GM21367 (cell line): ENCODE measurements around the gene ASTN2.
"Not testable (repeated sequence)": the region's sequence is repeated elsewhere in the genome, so short reads cannot be mapped to it uniquely, and the experiment has no call there.

Experiments used
- ATAC-seq: cut with Tn5 transposase; IDR thresholded peaks from one replicate; pipeline ENCODE4 v1.9.1; 2021; ENCODE audit not compliant: unreplicated experiment

Gene ASTN2

GRCh38 chr9:116838468-116838867 lies 576.4 kb downstream of the ASTN2 start:
- not testable (repeated sequence) for ATAC-seq

DNA sequence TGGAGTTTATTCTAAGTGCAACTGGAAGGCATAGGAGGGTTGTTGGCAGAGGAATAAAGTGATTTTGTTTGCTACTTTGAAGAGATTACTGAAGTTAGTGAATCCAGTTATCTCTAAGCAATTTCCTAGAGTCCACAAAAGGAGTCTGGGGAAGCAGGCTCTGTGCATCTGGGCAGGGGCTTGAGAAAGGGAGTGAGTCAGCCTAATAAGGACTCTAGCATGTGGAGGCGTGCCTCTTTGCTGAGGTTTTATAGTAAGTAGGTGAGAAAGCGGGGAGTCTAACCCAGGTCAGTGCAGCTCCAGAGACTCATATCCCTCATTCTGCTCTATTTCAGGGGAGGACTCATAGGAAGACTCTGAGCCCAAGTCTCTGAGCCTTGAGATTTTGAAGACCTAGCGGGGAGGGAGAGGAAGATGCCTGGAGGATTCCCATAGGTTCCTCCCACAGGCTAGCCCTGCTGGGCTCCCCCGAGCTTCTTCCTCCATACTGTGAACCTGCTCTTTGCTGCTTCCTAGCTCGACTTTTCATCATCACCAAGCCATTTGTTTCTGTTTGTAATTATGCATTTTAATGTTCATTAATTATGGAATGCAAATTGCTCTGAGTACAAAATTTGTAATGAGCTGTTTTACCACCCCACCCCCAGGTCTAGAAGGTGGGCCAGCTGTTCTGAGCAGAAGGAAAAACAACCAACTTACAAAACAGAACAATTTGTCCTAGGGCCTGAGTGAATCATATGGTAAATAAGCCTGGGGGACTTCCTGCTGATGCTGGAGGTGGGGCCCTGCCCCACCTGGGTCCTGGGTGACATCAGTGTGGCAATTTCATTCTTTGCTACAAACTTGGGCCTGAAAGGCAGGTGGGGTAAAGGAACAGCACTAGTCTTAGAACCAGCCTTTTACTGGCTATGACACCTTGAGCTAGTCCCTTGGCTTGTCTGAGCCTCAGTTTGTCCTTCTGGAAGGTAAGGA lies 577.6 kb downstream of the ASTN2 start:
- no peak for ATAC-seq

GRCh38 chr9:116830321-116830720 lies 584.5 kb downstream of the ASTN2 start:
- not testable (repeated sequence) for ATAC-seq

GRCh38 chr9:116821633-116822229 lies 593.1 kb downstream of the ASTN2 start:
- no peak for ATAC-seq

GRCh38 chr9:116819116-116819515 lies 595.7 kb downstream of the ASTN2 start:
- ATAC-seq = no peak

DNA sequence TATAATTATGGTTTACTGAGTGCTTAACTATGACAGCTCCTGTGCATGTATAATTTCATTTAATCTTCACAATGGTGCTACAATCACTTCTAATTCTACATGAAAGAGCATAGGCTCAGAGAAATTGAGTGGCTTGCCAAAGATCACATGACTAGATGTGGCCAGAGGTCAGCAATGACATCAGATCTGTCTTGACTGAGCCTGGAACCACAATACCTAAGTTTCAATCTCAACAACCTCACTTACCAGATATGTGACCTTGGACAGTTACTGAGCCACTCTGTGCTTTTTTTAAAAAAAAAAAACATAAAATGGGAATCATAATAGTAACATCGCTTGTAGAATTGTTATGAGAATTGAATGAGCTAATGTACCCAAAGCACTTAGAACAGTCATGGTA lies 597.1 kb downstream of the ASTN2 start:
- no peak for ATAC-seq

GRCh38 chr9:116816484-116816883 lies 598.4 kb downstream of the ASTN2 start:
- no peak for ATAC-seq

DNA sequence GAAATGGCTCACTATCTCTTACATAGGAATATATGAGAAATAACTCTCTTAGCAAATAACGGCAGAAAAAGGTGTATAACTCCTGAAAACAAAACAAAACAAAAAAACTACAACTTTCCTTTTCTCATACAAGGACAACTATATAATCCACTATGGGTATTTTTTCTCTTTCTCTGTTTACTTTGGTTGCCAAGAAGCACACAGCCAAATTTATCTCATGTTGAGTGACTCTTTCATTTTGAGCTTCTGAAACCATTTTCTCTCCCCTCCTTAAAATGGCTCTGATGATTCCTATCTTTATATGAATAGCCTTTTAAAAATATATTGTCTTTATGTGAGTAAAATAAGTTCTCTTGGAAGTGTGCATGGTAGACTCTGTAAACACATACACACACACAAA lies 599.0 kb downstream of the ASTN2 start:
- ATAC-seq = no peak

GRCh38 chr9:116813031-116813300 lies 601.9 kb downstream of the ASTN2 start:
- no peak for ATAC-seq

- no peak for ATAC-seq
These were observed 602.4 kb downstream of the ASTN2 start for GRCh38 chr9:116812231-116813030.

GRCh38 chr9:116809656-116810055 lies 605.2 kb downstream of the ASTN2 start:
- ATAC-seq = no peak

GRCh38 chr9:116806075-116806474 lies 608.8 kb downstream of the ASTN2 start:
- ATAC-seq = no peak

DNA sequence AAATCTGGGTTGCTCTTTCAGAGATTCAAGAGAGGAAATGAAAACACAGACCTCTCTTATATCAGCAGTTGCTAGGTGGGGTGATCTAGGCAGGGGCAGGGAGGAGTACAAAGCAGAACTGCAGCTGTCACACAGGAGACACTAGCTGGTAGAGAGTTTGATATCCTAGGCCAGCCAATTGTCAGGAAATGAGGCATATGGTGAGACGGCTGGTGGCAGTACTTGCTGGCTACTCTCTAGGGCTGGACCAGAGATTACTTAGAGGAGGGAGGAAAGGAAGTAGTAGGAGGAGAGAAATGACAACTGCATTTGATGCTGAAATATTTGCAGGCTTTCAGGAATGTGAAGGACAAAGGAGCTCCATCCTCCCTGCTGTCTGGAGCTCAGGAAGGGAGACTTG lies 614.0 kb downstream of the ASTN2 start:
- no peak for ATAC-seq

DNA sequence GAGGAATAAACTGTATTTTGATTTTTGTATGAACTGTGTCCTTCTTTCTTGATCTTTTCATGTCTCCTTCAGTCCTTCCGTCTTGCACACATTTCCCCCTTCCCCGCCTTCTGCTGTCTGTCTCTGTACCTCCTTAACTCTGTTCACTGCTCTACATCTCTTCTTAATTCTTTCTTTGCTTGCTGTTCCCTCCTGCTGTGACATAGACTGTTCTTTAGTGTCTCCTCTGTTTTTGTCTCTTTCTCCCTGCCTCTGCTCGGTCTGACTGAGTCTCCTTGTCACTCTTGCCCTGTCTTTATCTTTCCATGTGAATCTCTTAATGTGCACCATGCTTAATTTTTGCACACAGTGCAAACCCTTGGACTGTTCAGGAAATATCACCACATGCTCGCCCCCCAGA lies 614.8 kb downstream of the ASTN2 start:
- ATAC-seq = no peak

DNA sequence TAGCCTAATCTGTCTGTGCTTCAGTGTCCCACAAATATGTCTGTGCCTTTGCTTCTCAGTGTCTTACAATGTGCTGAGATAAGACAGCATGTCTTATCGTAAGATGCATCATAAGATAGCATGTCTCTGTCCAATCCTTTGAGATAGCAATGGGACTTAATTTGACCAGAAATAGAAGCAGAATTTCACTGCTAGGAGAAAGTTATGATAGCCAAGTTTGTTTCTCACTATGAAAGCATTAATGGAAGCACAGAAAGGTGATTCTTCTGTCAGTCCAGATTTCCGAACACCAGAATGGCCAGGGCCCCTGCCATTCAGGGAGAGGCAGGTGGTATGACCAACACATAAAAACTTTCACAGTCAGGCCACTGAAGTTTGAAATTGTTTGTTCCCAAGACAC lies 616.3 kb downstream of the ASTN2 start:
- no peak for ATAC-seq

- ATAC-seq = no peak
These were observed 617.6 kb downstream of the ASTN2 start for GRCh38 chr9:116797276-116797675.

- no peak for ATAC-seq
These were observed 618.2 kb downstream of the ASTN2 start for GRCh38 chr9:116796669-116797068.

DNA sequence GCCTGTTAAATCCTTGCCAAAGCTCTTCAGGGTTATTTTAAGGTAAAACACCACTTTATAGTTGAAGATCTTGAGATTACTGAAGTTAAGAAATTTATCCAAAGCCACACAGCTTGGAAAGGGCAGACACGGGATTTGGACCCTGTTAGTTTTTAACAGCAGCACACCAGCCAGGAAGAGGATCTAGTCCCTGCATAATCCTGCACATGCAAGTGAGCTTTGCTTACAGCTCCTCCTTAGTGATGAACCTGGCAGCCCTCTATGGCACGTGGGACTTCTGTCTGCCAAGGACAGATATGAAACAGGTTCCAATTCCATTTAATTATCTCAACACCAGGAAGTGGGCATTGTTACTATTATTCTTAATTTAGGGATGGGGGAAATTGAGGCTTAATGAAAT lies 619.0 kb downstream of the ASTN2 start:
- ATAC-seq = no peak

GRCh38 chr9:116792271-116792670 lies 622.6 kb downstream of the ASTN2 start:
- ATAC-seq = no peak

GRCh38 chr9:116791326-116791725 lies 623.5 kb downstream of the ASTN2 start:
- no peak for ATAC-seq

DNA sequence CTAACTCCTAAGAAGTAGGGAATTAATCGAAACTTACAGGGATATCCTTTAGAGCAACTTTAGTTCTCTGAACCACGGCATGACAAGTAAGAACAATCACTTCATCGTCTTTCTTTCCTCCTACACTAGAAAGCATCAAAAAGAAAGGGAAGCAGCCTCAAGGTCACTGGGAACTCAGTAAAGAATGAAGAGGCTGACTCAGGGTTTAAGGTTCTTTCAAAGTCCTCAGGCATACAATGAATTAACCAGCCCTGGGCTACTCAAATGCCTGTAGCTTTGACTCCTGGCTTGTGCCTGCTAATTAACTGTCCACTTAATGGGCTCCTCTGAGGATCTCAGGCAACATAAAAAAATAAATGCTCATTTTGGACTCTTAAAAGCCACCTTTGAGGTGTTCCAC lies 625.8 kb downstream of the ASTN2 start:
- no peak for ATAC-seq

DNA sequence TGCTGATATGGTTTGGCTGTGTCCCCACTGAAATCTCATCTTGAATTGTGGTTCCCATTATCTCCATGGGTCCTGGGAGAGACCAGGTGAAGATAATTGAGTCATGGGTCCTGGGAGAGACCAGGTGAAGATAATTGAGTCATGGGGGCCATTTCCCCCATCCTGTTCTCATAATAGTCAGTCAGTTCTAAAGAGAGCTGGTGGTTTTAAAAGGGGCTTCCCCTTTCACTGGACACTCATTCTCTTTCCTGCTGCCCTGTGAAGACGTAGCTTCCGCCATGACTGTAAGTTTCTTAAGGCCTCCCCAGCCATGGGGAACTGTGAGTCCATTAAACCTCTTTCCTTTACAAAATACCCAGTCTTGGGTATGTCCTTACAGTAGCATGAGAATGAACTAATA lies 628.1 kb downstream of the ASTN2 start:
- ATAC-seq = no peak
